GM19240 (cell line): ENCODE measurements around the gene STIM1.
"Not testable (repeated sequence)": the region's sequence is repeated elsewhere in the genome, so short reads cannot be mapped to it uniquely, and the experiment has no call there.

Experiments used
- DNase-seq: peaks from one replicate; pipeline ENCODE4 v3.0.0; 2011; ENCODE audit warnings: low spot score; ENCODE audit not compliant: insufficient read length

Gene STIM1

GRCh38 chr11:3879967-3880542 is 24.6 kb downstream of the STIM1 start:
- no peak for DNase-seq

GRCh38 chr11:3880724-3881123 is 25.3 kb downstream of the STIM1 start:
- no peak for DNase-seq

GRCh38 chr11:3882655-3883054 is 27.2 kb downstream of the STIM1 start:
- no peak for DNase-seq

GRCh38 chr11:3885855-3886254 is 30.4 kb downstream of the STIM1 start:
- DNase-seq: no peak

GRCh38 chr11:3886985-3887384 is 31.5 kb downstream of the STIM1 start:
- no peak for DNase-seq

- DNase-seq: no peak
Measured at GRCh38 chr11:3888876-3889275, 33.4 kb downstream of the STIM1 start.

- no peak for DNase-seq
Measured at GRCh38 chr11:3890014-3890413, 34.5 kb downstream of the STIM1 start.

GRCh38 chr11:3890806-3891205 is 35.3 kb downstream of the STIM1 start:
- DNase-seq: no peak

GRCh38 chr11:3891751-3892150 is 36.3 kb downstream of the STIM1 start:
- DNase-seq: no peak

- no peak for DNase-seq
Measured at GRCh38 chr11:3892156-3892555, 36.7 kb downstream of the STIM1 start.

- no peak for DNase-seq
Measured at GRCh38 chr11:3893311-3893710, 37.8 kb downstream of the STIM1 start.

- DNase-seq: peak; percentile 56
Measured at GRCh38 chr11:3894128-3894731, 38.8 kb downstream of the STIM1 start.

GRCh38 chr11:3896644-3897043 is 41.2 kb downstream of the STIM1 start:
- DNase-seq: no peak

- DNase-seq: not testable (repeated sequence)
Measured at GRCh38 chr11:3900230-3900629, 44.8 kb downstream of the STIM1 start.

- DNase-seq: no peak
Measured at GRCh38 chr11:3901249-3902025, 46.0 kb downstream of the STIM1 start.

GRCh38 chr11:3902441-3902840 is 47.0 kb downstream of the STIM1 start:
- no peak for DNase-seq

GRCh38 chr11:3903207-3903896 is 47.9 kb downstream of the STIM1 start:
- DNase-seq: no peak

GRCh38 chr11:3904228-3904627 is 48.8 kb downstream of the STIM1 start:
- no peak for DNase-seq

- DNase-seq: peak; percentile 51
Measured at GRCh38 chr11:3905080-3905953, 49.9 kb downstream of the STIM1 start.

GRCh38 chr11:3906166-3906565 is 50.7 kb downstream of the STIM1 start:
- no peak for DNase-seq

GRCh38 chr11:3907590-3907989 is 52.1 kb downstream of the STIM1 start:
- DNase-seq: no peak
